PC-3 (cell line): Measurements from ENCODE around the gene MOB2. TPM values are rescaled to one million over a fixed set of nuclear protein-coding genes. Genes with fewer than 3 reads are reported as not detected.

Source experiments
- ATAC-seq: fragments of 200-7000 bp; cut with Tn5 transposase; 2 replicates; pipeline ENCODE4 v1.9.1; 2020; ENCODE audit warnings: mild to moderate bottlenecking, moderate library complexity
- BruUV-seq: library from RNA; stranded (reverse); fragments of 400-500 nt; replicated peaks from 2 replicates; lab custom pipeline; 2021; lab: Mats Ljungman, UMichigan
- CTCF ChIA-PET: fragments of 300-600 bp; sonication (Branson Sonifier 250); formaldehyde crosslinking; loops from one replicate; lab custom pipeline; 2022; ENCODE audit warnings: antibody characterized with exemption; lab: Charles Lee
- POLR2A ChIA-PET: fragments of 300-600 bp; sonication (Branson Sonifier 250); formaldehyde crosslinking; loops from one replicate; lab custom pipeline; 2022; ENCODE audit warnings: antibody characterized with exemption; ENCODE audit not compliant: unreplicated experiment; lab: Charles Lee
- DNase-seq: peaks from one replicate; pipeline ENCODE4 v3.0.0-alpha.2; 2015
- H2AFZ ChIP-seq: fragments of 300-600 bp; sonication (generic); 2 replicates; pipeline ENCODE4 v1.6.0; 2016; ENCODE audit warnings: antibody characterized with exemption, low read length
- H3F3A ChIP-seq: fragments of 300-600 bp; sonication (generic); one replicate; pipeline ENCODE4 v1.6.0; 2017; ENCODE audit warnings: antibody characterized with exemption, low read length, control low read depth, mild to moderate bottlenecking; ENCODE audit not compliant: unreplicated experiment
- H3K27ac ChIP-seq: fragments of 300-600 bp; sonication (generic); 2 replicates; pipeline ENCODE4 v1.5.1; 2016; ENCODE audit warnings: mild to moderate bottlenecking, low read length
- H3K27me3 ChIP-seq: fragments of 300-600 bp; sonication (generic); 2 replicates; pipeline ENCODE4 v1.6.1; 2016; ENCODE audit warnings: low read length, mixed read lengths
- H3K36me3 ChIP-seq: fragments of 300-600 bp; sonication (generic); 2 replicates; pipeline ENCODE4 v1.6.1; 2016; ENCODE audit warnings: low read depth, mixed run types, low read length, mixed read lengths
- H3K4me1 ChIP-seq: fragments of 300-600 bp; sonication (generic); 2 replicates; pipeline ENCODE4 v1.5.1; 2016; ENCODE audit warnings: low read length; ENCODE audit not compliant: insufficient read depth
- H3K4me2 ChIP-seq: fragments of 300-600 bp; sonication (generic); 2 replicates; pipeline ENCODE4 v1.6.0; 2016; ENCODE audit warnings: low read length
- H3K4me3 ChIP-seq: fragments of 300-600 bp; sonication (generic); 2 replicates; pipeline ENCODE4 v1.5.1; 2016; ENCODE audit warnings: mild to moderate bottlenecking, low read length, mixed read lengths
- H3K79me2 ChIP-seq: fragments of 300-600 bp; sonication (generic); 2 replicates; pipeline ENCODE4 v1.6.1; 2017; ENCODE audit warnings: low read length, mixed read lengths
- H3K9ac ChIP-seq: fragments of 300-600 bp; sonication (generic); 2 replicates; pipeline ENCODE4 v1.6.0; 2016; ENCODE audit warnings: mild to moderate bottlenecking, low read length
- H3K9me2 ChIP-seq: fragments of 300-600 bp; sonication (generic); replicated peaks from 2 replicates; pipeline ENCODE4 v1.6.1; 2016; ENCODE audit warnings: mixed run types, low read length, mixed read lengths
- H3K9me3 ChIP-seq: fragments of 300-600 bp; sonication (generic); 2 replicates; pipeline ENCODE4 v1.6.1; 2016; ENCODE audit warnings: low read length, mixed read lengths
- H4K20me1 ChIP-seq: fragments of 300-600 bp; sonication (generic); 2 replicates; pipeline ENCODE4 v1.6.1; 2016; ENCODE audit warnings: low read length, mixed read lengths
- EZH2 ChIP-seq: fragments of 300-600 bp; sonication (generic); IDR thresholded peaks from one replicate; pipeline ENCODE4 v1.6.1; 2017; ENCODE audit warnings: antibody characterized with exemption, mild to moderate bottlenecking, low read length; ENCODE audit not compliant: unreplicated experiment
- EZH2phosphoT487 ChIP-seq: fragments of 300-600 bp; sonication (generic); IDR thresholded peaks from 2 replicates; pipeline ENCODE4 v1.6.1; 2018; ENCODE audit warnings: mild to moderate bottlenecking, antibody characterized with exemption, low read length, borderline replicate concordance
- intact Hi-C: fragments of 100-400 bp; cut with micrococcal nuclease; formaldehyde crosslinking; loops from 2 replicates; pipeline ENCODE4 v1.9.0; 2023
- total RNA-seq: library from RNA; depleted of rRNA; stranded (reverse); fragments of >200 nt; gene quantifications from 2 replicates; pipeline ENCODE4 v1.2.3, GENCODE V29; 2014
- TF ChIP-seq, protein P1 (sequence below): fragments of 300-600 bp; sonication (generic); conservative IDR thresholded peaks from 2 replicates; pipeline ENCODE4 v1.5.1; 2017; ENCODE audit warnings: antibody characterized with exemption, low read depth, mild to moderate bottlenecking, low read length

Gene MOB2
- total RNA-seq, 1 experiment from 2014 or later: 31.0 TPM

DNA sequence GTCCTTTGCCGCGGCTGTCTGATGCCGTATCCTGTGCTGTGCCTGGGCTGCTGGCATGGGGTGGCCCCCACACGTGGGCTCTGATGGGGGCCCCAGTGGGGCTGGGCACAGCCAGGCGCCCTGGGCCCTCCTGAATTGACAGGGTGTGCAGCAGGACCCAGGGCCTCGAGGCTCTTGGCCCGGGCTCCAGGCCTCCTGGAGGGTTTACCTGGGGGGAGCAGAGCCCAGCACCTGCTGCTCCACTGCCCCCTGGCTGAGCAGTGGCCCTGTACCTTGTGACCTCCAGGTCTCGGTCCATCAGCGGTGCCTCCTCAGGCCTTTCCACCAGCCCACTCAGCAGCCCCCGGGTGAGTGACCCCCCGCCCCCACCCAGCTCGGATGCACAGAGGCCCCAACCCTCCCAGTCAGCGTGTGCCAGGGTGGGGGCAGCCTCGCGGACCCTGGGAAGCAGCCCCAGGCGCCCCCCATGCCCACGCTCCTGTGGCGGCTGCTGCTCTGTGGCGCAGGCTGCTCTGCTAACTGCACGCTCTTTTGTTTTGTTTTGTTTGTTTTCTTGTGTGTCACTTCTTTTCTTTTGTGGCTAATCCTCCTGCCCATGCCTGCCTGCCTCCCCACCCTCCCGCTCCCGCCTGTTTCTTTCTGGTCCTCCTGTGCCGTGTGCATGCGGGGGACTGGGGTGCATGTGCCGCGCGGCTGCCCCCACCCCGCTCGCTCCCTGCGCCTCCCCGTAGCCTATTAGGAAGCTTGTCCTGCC lies 36.9 kb downstream of the MOB2 start:
- no peaks in the 10 kb centered on the region for H3K79me2 ChIP-seq
- H3K4me2 ChIP-seq: no peak overlapping the region
- H3K36me3 ChIP-seq: no peaks in the 10 kb centered on the region
- TF ChIP-seq EZH2phosphoT487 (no peak), EZH2 (no peak)
- TF ChIP-seq, protein P1, sequence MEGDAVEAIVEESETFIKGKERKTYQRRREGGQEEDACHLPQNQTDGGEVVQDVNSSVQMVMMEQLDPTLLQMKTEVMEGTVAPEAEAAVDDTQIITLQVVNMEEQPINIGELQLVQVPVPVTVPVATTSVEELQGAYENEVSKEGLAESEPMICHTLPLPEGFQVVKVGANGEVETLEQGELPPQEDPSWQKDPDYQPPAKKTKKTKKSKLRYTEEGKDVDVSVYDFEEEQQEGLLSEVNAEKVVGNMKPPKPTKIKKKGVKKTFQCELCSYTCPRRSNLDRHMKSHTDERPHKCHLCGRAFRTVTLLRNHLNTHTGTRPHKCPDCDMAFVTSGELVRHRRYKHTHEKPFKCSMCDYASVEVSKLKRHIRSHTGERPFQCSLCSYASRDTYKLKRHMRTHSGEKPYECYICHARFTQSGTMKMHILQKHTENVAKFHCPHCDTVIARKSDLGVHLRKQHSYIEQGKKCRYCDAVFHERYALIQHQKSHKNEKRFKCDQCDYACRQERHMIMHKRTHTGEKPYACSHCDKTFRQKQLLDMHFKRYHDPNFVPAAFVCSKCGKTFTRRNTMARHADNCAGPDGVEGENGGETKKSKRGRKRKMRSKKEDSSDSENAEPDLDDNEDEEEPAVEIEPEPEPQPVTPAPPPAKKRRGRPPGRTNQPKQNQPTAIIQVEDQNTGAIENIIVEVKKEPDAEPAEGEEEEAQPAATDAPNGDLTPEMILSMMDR: no peak
- no peaks in the 10 kb centered on the region for H3K27me3 ChIP-seq
- no TSS peak for BruUV-seq
- H3K9ac ChIP-seq: no peak overlapping the region
- intact Hi-C loops: no loop called here
- POLR2A ChIA-PET: no interaction called here
- ATAC-seq: no peak
- H3F3A ChIP-seq: no peaks in the 10 kb centered on the region
- H3K9me2 ChIP-seq: no peaks in the 10 kb centered on the region
- H3K9me3 ChIP-seq: no peaks in the 10 kb centered on the region
- H3K27ac ChIP-seq: no peak overlapping the region
- CTCF ChIA-PET: no interaction called here
- no peak overlapping the region for H3K4me3 ChIP-seq
- no peak overlapping the region for H2AFZ ChIP-seq
- DNase-seq: peak; percentile 15
- peaks cover 10% of the 10 kb centered on the region; the same call in 1 of the 2 replicates for H3K4me1 ChIP-seq
- no peaks in the 10 kb centered on the region for H4K20me1 ChIP-seq

DNA sequence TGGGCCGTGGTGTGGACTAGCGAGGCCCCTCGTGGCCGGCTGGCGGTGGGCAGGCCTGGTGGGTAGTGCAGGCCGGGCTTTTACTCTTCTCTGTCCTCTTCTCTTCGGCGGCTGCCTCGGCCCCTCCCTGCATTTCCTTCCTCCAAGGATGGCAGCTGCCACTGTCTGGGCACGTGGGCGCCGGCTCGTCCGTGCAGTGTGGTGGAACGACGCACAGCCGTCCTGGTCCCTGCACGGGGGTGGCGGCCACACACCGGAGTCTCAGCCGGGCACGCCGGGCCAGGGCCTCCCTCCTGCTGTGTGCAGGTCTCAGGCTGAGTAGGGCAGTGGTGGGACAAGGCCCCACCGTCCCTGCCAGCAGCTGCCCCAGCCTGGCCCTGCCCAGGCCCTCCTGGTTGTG lies 37.7 kb downstream of the MOB2 start:
- no peak overlapping the region for H3K27ac ChIP-seq
- no peaks in the 10 kb centered on the region for H3K79me2 ChIP-seq
- DNase-seq: no peak
- H3K4me3 ChIP-seq: no peak overlapping the region
- H3F3A ChIP-seq: no peaks in the 10 kb centered on the region
- H3K9ac ChIP-seq: no peak overlapping the region
- no peaks in the 10 kb centered on the region for H3K9me3 ChIP-seq
- H3K27me3 ChIP-seq: no peaks in the 10 kb centered on the region
- H4K20me1 ChIP-seq: no peaks in the 10 kb centered on the region
- no peaks in the 10 kb centered on the region for H3K36me3 ChIP-seq
- no peak for TF ChIP-seq EZH2phosphoT487
- no peak for TF ChIP-seq EZH2
- TF ChIP-seq, protein P1: no peak
- ChIA-PET CTCF (interaction anchor here (0.6 kb wide), 1 partner anchor 140 kb away, joined by 3 read pairs; no protein-coding TSS in a partner anchor), POLR2A (no interaction called here)
- no peak overlapping the region for H2AFZ ChIP-seq
- H3K4me2 ChIP-seq: no peak overlapping the region
- peaks cover 10% of the 10 kb centered on the region; the same call in 1 of the 2 replicates for H3K4me1 ChIP-seq
- no TSS peak for BruUV-seq
- ATAC-seq: no peak
- no peaks in the 10 kb centered on the region for H3K9me2 ChIP-seq
- intact Hi-C loops: no loop called here
